ENCODE data around the gene CELF2.

Gene CELF2

GRCh38 chr10:11138314-11139033 lies 120.8 kb downstream of the CELF2 start:
- DNase-seq, result no peak

- no peak for DNase-seq
Observed at GRCh38 chr10:11140963-11141362, 123.3 kb downstream of the CELF2 start.

- no peak for DNase-seq
Observed at GRCh38 chr10:11141571-11142091, 124.0 kb downstream of the CELF2 start.

- no peak for DNase-seq
Observed at GRCh38 chr10:11142777-11143176, 125.1 kb downstream of the CELF2 start.

GRCh38 chr10:11143242-11143641 lies 125.6 kb downstream of the CELF2 start:
- no peak for DNase-seq

GRCh38 chr10:11144626-11145494 lies 127.2 kb downstream of the CELF2 start:
- DNase-seq, result no peak

GRCh38 chr10:11145495-11145855 lies 127.8 kb downstream of the CELF2 start:
- no peak for DNase-seq

GRCh38 chr10:11146402-11147171 lies 128.9 kb downstream of the CELF2 start:
- DNase-seq, result no peak

GRCh38 chr10:11147722-11148121 lies 130.1 kb downstream of the CELF2 start:
- DNase-seq, result no peak

GRCh38 chr10:11148142-11149028 lies 130.7 kb downstream of the CELF2 start:
- DNase-seq, result no peak

GRCh38 chr10:11149807-11150141 lies 132.1 kb downstream of the CELF2 start:
- no peak for DNase-seq

GRCh38 chr10:11150231-11150731 lies 132.6 kb downstream of the CELF2 start:
- DNase-seq, result no peak

GRCh38 chr10:11150879-11151415 lies 133.3 kb downstream of the CELF2 start:
- no peak for DNase-seq

GRCh38 chr10:11152801-11153200 lies 135.1 kb downstream of the CELF2 start:
- no peak for DNase-seq

GRCh38 chr10:11153245-11153644 lies 135.6 kb downstream of the CELF2 start:
- DNase-seq, result no peak

GRCh38 chr10:11153766-11154165 lies 136.1 kb downstream of the CELF2 start:
- no peak for DNase-seq

- no peak for DNase-seq
Observed at GRCh38 chr10:11154333-11154732, 136.7 kb downstream of the CELF2 start.

GRCh38 chr10:11154849-11155498 lies 137.3 kb downstream of the CELF2 start:
- DNase-seq, result no peak

- no peak for DNase-seq
Observed at GRCh38 chr10:11156480-11156879, 138.8 kb downstream of the CELF2 start.

- no peak for DNase-seq
Observed at GRCh38 chr10:11157292-11158076, 139.8 kb downstream of the CELF2 start.

Measured in NCI-H1436 (cell line).